Stimulated activated CD8-positive, alpha-beta memory T cell treated with anti-CD3 and anti-CD28 coated beads, Interleukin-4, amount 100 ng/mL, for 48 hours (primary cell): ENCODE results near the gene TCF12.
"Not testable (repeated sequence)": the region's sequence is repeated elsewhere in the genome, so short reads cannot be mapped to it uniquely, and the experiment has no call there.

ENCODE experiments used
- DNase-seq: peaks from one replicate; pipeline ENCODE4 v3.0.0-alpha.2; 2020

The TCF12 gene

DNA sequence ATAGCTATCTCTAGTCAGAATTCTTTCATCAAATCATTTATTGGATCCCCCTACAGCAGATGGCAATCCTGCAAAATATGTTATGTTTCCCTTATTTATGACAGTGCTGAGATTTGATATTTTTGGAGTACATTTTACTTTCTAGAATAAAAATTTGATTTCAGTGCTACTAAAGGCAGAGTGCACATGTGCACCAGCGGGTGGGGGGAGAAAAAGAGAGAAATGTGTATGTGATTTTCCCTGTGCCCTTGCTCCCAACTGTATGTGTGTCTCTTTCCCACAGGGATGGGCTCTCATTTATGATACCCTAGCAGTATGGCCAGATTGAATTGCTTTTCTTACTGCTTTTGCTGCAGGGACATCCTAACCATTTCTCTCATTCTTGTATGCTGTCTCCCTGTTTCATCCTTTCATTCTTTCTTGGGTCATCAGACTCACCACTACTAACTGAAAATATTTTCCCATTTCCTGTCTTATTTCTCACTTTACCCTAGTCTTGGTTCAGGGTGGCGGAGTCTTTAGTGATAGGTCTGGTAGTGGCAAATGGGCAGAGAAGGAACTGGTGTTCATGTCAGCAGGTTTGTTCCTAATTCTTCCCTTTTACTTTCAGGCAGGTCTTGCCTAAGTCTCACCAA lies 140.7 kb downstream of the TCF12 start:
- no peak for DNase-seq

DNA sequence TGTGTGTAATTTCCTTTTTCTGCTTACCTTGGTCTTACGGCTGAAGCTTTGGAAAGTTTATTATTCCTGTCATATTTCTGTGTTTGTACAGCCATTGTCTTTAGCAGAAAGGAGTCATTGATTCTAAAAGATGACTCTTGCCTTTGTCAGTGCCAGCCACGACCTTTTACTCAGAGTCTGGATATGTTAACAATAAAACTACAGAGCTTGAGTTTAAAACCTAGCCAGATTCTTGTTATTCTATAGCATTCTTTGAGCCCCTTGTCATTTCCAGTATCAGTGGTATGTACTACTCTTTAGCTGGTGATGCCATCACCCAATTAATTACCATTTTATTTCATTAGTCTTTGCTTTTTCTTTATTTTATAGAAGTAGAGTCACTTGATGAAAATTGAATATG lies 142.4 kb downstream of the TCF12 start:
- DNase-seq: no peak

DNA sequence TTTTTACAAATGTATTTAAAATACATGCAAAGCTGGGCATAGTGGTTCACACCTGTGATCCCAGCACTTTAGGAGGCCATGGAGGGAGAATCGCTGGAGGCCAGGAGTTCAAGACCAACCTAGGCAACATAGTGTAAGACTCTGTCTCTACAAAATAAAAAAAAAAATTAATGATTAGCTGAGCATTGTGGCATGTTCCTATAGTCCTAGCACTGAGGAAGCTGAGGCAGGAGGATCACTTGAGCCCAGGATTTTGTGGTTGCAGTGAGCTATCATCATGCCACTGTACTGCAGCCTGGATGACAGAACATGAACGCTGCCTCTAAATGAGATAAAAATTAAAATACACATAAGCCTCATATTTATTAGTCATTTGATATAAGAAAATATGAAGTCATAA lies 142.8 kb downstream of the TCF12 start:
- DNase-seq: no peak

DNA sequence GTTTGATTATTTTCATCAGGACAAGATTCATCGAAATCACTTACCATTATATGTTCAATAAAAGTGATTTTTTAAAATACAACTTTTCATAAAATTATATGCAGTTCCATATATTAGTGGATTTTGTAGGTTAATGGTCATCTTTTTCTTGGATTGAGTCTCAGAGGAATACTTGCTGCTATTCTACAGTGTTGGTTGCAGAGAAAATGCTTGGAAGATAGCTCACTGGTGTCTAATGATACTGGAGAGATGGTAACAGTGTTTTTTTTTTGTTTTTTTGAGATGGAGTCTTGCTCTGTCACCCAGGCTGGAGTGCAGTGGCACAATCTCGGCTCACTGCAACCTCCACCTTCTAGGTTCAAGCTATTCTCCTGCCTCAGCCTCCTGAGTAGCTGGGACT lies 143.3 kb downstream of the TCF12 start:
- no peak for DNase-seq

DNA sequence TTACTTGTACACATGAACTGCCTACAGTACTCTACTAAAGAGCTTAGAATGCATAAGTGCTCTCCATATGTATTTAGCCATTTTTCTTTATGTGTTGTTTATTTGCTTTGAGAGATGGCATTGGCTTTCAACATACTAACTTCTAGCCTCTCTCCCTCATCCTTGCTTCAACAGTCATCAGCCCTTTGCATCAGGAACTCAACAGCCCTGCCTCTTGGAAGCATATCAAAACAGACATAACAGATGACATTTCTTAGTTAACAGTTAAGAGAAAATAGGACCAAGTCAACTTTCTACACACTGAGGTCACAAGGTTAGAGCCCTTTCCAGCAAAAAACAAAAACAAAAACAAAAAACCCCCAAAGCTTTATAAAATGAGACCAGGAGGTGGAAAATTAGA lies 145.6 kb downstream of the TCF12 start:
- DNase-seq: no peak

DNA sequence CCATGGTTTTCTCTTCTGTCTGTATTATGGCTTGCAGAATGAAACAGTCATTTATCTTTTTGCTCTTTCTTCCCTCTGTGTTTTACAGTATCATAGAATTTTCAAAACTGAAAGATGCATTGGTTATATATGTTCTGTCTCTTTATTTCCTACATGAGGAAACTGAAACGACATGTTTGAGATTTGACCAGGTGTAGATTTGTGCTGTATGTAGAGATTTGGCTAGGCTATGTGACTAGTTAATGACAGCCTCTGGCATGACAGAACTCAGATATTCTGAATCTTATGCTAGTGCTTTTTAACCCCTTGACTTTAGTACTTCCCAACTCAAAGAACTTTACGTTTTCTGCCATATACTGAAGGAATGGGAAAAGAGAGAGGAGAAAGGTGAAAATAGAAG lies 151.0 kb downstream of the TCF12 start:
- DNase-seq: no peak

DNA sequence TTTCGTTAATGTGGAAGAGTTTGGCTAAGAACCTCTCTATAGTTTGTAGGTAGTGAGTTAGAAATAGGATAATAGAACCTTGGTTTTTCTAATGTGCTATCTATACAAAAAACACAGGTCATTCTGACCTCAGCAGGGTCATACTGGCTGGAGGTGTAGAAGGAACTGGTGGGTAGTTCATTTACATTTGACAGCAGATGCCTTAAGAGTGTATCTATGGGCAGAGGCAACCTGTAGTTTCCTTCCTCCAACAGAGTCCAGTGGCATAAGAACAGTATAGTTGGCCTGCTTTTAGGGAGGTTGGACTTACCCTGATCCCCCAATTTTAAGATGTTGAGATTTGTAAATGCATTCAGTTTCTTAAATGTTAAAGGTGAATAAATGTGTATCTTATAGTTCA lies 152.2 kb downstream of the TCF12 start:
- no peak for DNase-seq

DNA sequence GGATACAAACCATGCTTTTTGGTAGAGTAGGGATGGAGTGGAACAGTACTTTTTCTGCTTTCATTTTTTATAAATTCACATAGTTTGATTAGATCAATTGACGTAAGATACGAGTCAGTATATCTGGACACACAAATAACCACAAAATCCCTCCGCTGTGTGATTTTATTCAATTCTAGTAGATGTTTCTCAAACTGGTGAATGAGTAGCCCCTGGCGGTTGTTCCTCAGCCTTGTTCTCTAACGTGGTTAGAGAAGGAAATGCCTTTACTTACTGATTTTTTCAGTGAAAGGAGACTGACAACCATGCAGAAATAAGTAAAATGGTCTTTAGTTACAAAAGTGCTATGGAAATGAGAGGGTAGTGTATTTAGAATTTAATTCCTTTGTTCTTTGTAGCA lies 161.0 kb downstream of the TCF12 start:
- no peak for DNase-seq

DNA sequence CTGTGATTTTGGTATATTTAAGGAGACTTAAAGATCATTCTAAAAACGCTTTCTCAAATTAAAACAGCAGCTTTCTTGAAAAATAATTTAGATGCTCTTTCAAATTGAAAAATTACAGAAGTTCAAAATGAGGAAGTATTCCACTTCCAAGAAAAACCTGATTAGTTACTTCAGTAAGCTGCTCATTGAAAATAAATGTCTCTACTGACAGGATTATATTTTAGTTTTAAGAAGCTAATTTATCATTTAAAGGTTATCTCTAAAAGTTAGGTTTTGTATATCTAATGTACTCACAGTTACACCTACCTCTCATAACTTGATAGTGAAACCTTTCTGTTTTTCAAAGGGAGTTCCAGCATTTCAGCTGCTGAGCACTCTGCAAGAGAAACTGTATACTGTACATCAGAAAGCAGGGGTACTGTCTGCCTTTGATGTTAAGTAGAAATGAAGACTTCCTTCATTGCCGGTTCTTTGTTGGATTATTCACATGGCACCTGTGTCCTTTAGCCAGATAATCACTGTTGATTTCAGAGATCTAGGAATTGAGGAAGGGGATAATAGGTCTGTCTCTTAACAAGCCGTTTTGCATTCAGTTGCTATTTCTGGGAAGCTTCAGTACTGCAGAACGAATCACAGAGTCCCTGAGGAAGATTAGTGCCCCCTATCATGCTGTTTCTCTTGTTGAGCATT lies 161.6 kb downstream of the TCF12 start:
- no peak for DNase-seq

DNA sequence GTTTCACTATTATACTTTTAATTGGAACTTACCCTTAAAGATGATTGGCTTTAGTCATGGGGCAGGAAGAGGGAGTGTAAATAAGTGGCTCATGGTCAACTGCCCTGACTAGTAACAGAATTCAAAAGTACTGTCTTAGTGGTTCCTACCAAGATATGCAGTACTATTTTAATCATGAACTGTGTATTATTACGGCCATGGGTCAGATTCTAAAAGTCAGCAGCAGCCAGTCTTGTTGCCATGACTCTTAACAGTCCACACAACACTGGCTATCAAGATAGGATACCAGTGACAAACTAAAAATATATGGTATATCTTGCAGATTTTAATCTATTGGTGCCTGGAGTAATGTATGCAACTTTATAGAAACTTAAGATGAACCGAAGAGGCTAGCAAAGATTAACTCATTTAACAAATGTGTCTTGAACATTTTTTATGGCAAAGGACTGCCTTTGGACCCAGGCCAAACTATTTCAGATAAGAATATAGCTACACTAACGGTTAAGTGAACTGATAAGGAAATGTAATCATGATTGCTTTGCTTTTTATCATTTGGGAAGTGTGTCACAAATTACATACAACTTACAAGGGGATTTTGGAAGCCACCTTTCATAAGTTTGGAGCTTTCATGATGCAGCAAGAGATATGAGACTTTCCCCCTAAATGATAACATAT lies 163.7 kb downstream of the TCF12 start:
- DNase-seq: no peak

DNA sequence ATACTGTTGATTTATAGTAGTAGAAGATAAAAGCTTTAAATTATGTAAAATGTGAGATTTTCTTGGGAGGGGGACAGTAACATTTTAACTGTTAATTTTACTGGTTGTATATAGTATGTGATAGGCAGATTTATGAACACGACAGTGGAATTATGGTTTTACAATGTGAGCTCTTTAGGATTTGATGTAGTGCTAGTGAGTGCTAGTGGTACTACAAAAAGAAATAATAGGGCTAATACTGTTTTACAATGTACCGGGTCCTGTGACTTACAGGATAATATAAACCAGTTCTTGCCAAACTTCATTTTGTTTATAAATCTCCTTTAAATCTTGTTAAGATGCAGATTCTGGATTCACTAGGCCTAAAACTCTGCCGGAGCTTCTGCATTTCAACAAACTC lies 165.7 kb downstream of the TCF12 start:
- no peak for DNase-seq

DNA sequence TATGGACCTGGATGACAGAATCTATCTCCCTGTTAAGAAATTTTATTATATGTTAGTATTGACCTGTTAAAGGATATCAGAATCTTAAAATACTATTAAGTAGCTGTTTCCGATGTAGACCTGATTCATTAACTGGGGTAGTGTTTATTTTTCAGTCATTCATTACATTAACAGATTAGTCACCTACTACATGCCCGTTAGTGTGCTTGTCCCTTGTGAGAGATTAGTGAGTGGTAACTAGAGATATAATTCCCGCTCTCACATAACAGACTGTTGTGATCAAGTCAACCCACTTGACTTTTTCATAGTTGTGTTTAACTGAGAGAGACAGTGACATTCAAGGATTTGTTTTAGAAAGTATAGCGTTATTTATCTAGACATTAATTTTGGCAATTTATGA lies 166.8 kb downstream of the TCF12 start:
- DNase-seq: no peak

DNA sequence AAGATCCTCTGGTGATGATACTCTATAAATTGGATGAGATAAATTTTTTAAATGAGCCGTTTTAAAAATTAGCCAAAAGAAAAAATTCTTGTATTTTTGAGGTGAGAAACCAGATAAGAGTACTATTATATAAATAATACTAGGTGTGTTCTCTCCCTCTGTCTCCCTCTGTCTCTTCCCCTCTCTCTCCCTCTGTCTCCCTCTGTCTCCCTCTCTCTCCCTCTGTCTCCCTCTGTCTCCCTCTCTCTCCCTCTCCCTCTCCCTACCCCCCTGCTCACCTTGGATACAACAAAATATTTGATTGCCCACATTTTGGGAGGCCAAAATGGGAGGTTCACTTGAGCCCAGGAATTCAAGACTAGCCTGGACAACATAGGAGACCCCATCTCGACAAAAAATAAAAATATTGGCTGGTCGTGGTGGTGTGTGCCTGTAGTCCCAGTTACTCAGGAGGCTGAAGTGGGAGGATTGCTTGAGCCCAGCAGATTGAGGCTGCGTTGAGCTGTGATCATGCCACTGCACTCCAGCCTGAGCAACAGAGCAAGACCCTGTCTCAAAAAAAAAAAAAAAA lies 168.5 kb downstream of the TCF12 start:
- DNase-seq: no peak

DNA sequence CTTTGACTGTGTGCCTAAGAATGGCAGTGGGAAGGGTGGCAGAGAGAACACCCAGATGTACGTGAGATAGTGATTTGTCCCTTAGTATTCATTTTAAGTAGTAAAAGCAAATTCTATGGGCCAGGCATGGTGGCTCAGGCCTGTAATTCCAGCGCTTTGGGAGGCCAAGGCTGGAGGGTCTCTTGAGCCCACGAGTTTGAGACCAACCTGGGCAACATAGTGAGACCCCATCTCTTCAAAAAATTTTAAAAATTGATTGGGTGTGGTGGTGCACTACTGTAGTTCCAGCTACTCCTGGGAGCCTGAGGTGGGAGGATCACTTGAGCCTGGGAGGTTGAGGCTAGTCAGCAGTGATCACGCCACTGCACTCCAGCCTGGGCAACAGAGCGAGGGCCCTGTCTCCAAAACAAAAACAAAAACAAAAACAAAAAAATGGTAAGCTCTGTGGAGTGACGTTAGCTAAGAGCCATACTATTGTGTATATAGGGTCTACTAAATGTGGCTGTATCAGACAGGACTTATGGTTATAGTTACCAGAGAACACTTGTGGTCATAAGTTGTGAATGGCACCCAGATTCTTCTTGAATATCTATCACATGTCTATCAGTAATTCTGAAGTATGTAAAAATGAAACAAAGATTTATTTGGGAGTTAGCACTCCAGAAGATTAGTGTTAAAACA lies 171.5 kb downstream of the TCF12 start:
- DNase-seq: no peak

DNA sequence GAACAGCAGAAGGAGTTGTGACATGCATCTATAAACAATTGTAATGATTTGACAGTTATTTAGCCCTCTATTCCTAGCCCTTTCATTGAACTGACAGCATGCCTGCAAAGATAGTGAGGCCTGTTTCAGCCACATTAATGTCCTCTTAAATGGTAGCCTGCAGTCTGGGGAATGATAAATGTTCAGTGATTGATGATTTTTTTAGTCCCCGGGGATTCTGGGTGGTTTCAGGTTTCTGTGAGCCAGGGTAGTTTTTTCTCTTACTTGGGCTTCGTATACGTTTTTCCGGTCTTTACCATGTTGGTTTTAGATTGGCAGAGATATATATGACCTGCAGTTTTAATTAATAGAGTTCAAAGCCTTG lies 172.0 kb downstream of the TCF12 start:
- DNase-seq: no peak

DNA sequence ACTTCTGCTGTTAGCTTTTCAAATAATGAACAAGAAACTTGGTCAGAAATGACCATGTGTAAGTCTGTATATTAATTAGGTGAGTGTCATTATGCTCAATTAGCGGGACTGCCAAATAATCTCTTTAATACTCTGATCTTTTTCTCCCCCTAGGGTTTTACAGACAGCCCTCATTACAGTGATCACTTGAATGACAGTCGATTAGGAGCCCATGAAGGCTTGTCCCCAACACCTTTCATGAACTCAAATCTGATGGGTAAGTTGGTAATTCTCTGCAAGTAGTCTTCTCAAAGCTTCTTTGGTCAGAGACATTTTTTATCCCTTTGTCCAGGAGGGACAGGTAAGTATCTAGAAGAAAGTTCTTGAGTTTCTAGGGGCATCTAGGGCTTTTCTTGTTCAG lies 173.2 kb downstream of the TCF12 start:
- no peak for DNase-seq

DNA sequence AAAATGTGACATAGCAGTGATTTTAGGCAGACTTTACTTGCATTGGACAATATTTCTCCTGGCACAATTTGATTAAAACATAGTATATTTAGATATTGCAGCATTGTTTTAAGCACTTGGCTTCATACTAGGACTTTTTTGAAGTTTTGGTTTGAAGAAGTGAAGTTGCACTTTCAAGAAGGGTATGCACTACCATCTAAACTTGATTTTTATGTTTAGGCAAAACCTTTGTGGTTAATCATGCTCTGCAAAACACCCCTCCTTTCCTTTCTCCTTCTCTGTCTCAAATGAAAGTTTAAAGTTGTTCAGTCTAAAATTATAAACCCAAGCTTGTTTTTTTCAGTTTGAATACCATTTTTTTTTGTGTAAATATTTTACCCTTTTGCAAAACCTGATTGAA lies 173.8 kb downstream of the TCF12 start:
- no peak for DNase-seq

DNA sequence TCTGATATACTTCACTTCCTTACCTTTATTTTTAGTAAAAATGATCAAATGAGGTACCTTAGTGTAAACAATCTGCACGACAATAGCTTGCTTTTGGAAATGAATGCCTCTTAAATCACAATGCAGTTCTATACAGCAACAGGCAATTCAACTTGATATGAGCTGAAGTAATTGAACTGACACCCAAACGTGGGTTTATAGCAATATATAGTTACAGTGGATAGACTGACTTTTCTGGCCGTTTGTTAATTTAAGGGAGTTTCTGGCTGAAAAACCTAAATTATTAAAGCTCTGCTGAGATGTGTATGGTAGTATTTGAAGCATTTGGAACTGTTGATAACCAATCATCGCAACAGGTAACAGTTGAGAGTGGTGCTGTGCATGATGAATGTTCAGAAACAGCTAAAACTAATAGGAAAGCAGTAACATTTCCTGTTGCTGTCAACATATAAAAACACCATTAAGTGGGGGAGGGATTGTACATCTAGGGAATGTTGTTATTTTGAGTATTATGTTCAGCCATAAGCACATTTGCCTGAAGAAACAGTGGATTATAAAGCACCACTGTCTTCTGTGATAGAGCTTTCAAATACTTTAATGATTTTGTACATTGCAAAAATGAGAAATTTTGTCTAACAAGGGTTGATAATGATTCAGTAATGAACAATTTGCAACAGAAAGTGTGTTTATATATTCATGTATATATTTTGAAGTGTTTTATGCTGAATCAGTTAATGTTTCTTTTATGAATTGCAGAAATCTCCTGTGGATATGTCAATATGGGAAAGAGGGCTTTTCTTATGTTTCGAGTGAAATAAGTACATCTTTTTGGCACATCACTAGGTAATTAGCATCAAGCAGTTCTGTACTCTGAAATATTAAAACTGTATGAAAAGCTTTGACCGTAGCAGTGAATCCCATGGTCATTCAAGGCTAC lies 176.1 kb downstream of the TCF12 start:
- no peak for DNase-seq

DNA sequence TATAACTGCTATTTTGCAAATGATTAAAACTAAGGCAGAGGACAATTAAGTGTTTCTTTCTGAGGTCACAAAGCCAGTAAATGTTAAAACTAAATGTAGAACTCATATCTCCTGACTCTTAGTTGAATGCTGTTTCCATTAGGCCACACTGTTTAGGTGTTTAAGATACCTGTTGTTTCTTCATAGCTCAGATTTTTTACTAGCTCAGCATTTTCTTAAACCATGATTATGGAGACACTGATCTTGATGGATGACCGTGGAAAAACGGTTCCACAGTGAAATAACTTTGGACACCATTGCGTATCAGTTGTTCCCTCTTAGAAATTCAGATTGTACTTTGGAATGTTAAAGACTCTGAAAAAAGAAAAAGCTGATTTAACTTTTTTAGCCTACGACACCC lies 177.5 kb downstream of the TCF12 start:
- no peak for DNase-seq

DNA sequence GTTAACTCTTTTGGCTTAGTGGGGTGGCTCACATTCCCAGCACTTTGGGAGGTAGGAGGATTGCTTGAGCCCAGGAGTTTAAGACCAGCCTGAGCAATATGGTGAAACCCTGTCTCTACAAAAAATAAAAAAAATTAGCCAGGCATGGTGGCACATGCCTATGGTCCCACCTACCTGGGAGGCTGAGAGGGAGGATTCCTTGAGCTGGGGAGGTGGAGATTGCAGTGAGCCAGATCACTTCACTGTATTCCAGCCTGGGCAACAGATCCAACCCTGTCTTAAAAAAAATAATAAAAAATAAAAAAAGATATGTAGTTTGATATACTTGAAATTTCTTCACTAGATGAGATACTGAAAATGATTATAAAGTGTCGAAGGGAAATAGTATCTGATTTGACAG lies 178.8 kb downstream of the TCF12 start:
- no peak for DNase-seq

DNA sequence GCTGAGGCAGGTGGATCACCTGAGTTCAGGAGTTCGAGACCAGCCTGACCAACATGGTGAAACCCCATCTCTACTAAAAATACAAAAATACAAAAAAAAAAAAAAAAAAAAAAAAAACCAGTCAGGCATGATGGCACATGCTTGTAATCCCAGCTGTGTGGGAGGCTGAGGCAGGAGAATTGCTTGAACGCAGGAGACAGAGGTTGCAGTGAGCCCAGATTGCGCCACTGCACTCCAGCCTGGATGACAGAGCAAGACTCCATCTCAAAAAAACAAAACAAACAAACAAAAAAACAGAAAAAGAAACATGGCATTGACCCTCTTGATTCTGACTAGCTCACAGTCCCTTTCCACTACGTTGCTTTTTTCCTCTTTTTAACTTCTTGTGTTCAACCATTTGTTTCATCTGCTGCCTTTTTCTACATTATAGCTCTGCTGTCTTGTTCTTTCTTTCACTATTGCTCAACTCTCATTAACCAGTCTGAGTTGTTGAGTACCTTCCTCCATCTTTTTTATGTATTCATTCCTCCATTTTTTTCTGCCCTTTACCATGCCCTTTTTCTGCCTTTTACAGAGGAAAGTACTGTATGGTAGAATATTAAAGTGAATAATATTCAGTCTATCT lies 179.6 kb downstream of the TCF12 start:
- DNase-seq: not testable (repeated sequence)

DNA sequence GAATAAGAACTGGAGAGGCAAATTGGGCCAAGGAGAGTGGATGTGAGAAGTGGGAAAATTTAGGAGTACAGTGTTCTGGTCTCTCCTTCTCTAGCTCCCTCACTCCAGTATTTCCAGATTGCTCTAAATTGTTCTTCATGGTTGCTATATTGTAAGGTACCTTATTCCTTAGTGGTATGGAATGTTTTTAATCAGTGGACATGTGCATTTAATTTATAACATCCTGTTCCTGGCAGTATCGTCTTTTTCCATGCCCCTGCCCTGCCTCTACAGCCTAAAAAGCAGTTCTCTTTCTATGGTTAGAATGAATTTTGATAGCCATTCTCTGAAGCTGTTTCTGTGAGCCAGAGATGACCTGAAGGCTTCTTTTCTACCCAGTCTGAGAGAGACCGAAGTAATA lies 180.5 kb downstream of the TCF12 start:
- no peak for DNase-seq
